ENCODE data around the gene CCT6B. TPM values are rescaled to one million over a fixed set of nuclear protein-coding genes. Genes with fewer than 3 reads are reported as not detected.

The CCT6B gene
- total RNA-seq, 1 experiment from 2014 or later = 1.5 TPM

DNA sequence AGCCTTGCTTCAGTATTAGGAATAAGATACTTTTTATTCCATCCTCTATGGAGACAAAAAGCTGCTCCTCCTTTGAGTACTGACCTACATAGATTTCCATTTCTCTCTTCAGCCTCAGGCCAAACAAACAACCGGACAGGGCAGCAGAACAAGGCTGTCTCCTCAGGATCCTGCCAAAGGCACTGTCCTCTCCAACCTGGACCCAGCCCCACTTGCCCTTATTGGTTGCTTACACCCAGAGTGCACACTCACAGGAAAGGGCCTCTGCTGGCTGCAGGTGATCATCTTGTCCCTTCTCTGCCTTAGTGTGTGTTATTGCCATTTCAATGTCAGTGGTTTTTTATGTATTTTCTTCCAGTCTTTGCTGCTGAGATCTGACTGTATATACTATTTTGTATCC lies 45.7 kb upstream of the CCT6B start:
- DNase-seq (ENCODE audit: low read depth, low spot score) (no peak), ATAC-seq (0 out of 2 replicates have a peak, but pooled peaks have one; percentile 13)
- in situ Hi-C loops (cut with HindIII; ENCODE audit: low pct_unique_long_range_greater_than_20kb, low sequenced_read_pairs) (no loop called here), intact Hi-C loops (cut with micrococcal nuclease; ENCODE audit: unreplicated experiment) (no loop called here)
- no TSS peak for BruUV-seq (replicated peaks)
- CTCF ChIA-PET = no interaction called here
- POLR2A ChIA-PET = no interaction called here
- H3K27ac ChIP-seq (ENCODE audit: low read length) = no peak overlapping the region
- H3K4me3 ChIP-seq (ENCODE audit: low read depth in 2 of 2, low read length in 2 of 2) = no peak overlapping the region
- no peaks in the 10 kb centered on the region for H3K9me3 ChIP-seq (ENCODE audit: control insufficient read depth, insufficient read depth, low read depth, low read length)
- TF ChIP-seq, protein P1, sequence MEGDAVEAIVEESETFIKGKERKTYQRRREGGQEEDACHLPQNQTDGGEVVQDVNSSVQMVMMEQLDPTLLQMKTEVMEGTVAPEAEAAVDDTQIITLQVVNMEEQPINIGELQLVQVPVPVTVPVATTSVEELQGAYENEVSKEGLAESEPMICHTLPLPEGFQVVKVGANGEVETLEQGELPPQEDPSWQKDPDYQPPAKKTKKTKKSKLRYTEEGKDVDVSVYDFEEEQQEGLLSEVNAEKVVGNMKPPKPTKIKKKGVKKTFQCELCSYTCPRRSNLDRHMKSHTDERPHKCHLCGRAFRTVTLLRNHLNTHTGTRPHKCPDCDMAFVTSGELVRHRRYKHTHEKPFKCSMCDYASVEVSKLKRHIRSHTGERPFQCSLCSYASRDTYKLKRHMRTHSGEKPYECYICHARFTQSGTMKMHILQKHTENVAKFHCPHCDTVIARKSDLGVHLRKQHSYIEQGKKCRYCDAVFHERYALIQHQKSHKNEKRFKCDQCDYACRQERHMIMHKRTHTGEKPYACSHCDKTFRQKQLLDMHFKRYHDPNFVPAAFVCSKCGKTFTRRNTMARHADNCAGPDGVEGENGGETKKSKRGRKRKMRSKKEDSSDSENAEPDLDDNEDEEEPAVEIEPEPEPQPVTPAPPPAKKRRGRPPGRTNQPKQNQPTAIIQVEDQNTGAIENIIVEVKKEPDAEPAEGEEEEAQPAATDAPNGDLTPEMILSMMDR (IDR thresholded peaks at IDR 0.05) = no peak
- TF ChIP-seq TCF7L2 (IDR thresholded peaks at IDR 0.05; ENCODE audit: low read depth, low read length) (no peak), POLR2AphosphoS5 (IDR thresholded peaks at IDR 0.05; ENCODE audit: low read depth, low read length) (no peak), REST (IDR thresholded peaks at IDR 0.05; ENCODE audit: insufficient read depth in 1 of 2, low read depth in 2 of 2, low read length in 1 of 2) (no peak), SIN3A (IDR thresholded peaks at IDR 0.05; ENCODE audit: borderline replicate concordance, insufficient read depth, low read depth, low read length) (no peak)
- H3K36me3 ChIP-seq (ENCODE audit: control insufficient read depth, insufficient read depth, low read length) = no peaks in the 10 kb centered on the region
- H3K27me3 ChIP-seq (ENCODE audit: control insufficient read depth, insufficient read depth, low read length) = no peaks in the 10 kb centered on the region
- no peaks in the 10 kb centered on the region for H3K4me1 ChIP-seq (ENCODE audit: control insufficient read depth, insufficient read depth, low read length)

DNA sequence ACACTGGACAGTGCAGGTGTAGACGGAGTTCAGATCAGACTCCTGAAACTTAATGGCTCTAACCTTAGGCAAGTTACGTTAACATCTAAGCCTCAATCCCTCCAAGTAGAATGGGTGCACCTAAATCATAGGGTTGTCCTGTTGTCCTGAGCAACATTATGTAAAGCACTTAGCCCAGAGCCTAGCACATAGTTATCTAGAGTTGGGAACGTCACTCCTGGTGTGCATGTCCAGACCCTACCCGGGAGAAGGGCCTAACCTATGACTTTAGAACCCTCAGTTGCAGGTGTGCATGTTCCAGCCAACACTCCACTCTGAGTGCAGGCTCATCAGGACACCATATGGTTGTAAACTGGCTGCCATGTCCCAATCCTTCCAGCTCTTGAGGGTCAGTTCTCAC lies 45.1 kb upstream of the CCT6B start:
- no peak for DNase-seq (ENCODE audit: low read depth, low spot score)
- ChIA-PET POLR2A (interaction anchor here (0.6 kb wide), 1 partner anchor 92 kb away, joined by 3 read pairs; no protein-coding TSS in a partner anchor), CTCF (no interaction called here)
- intact Hi-C loops (cut with micrococcal nuclease; ENCODE audit: unreplicated experiment) = no loop called here
- TF ChIP-seq REST (IDR thresholded peaks at IDR 0.05; ENCODE audit: insufficient read depth in 1 of 2, low read depth in 2 of 2, low read length in 1 of 2) (no peak), TCF7L2 (IDR thresholded peaks at IDR 0.05; ENCODE audit: low read depth, low read length) (no peak)
- Histone ChIP-seq H3K9me3 (ENCODE audit: control insufficient read depth, insufficient read depth, low read depth, low read length) (no peaks in the 10 kb centered on the region), H3K27me3 (ENCODE audit: control insufficient read depth, insufficient read depth, low read length) (no peaks in the 10 kb centered on the region), H3K36me3 (ENCODE audit: control insufficient read depth, insufficient read depth, low read length) (no peaks in the 10 kb centered on the region; the same call in 1 of the 2 replicates), H3K27ac (ENCODE audit: low read length) (no peak overlapping the region), H3K4me1 (ENCODE audit: control insufficient read depth, insufficient read depth, low read length) (no peaks in the 10 kb centered on the region), H3K4me3 (ENCODE audit: low read depth in 2 of 2, low read length in 2 of 2) (no peak overlapping the region)
- BruUV-seq (replicated peaks) = no TSS peak
- in situ Hi-C loops (cut with HindIII; ENCODE audit: low pct_unique_long_range_greater_than_20kb, low sequenced_read_pairs) = no loop called here
- no peak for ATAC-seq

All from Panc1 (cell line).